ENCODE data around the gene ZMIZ2. TPM values are rescaled to one million over a fixed set of nuclear protein-coding genes. Genes with fewer than 3 reads are reported as not detected.
"Not testable (repeated sequence)": the region's sequence is repeated elsewhere in the genome, so short reads cannot be mapped to it uniquely, and the experiment has no call there.

The ZMIZ2 gene
- total and polyA plus RNA-seq, 2 of the 8 experiments (the other 6 are each of a cell fraction or from before 2014, with no cell fraction given): 24.4 to 66.4 TPM

- H3K36me3 ChIP-seq (ENCODE audit: control insufficient read depth in 2 of 4, insufficient read depth in 4 of 4, low read length in 3 of 4): peaks cover 2 to 28% (median 8%) of the 10 kb centered on the region in 4 experiments; a peak in 5 of 8 replicates
- FAIRE-seq; H4K20me1 ChIP-seq (replicated peaks in 1 of 2; ENCODE audit: control insufficient read depth in 1 of 2, insufficient read depth in 2 of 2, low read length in 2 of 2); H3K27me3 ChIP-seq (replicated peaks in 1 of 4; ENCODE audit: control insufficient read depth in 3 of 4, extremely low read depth in 1 of 4, insufficient read depth in 3 of 4, low read length in 3 of 4); H3K14ac ChIP-seq (ENCODE audit: insufficient read length); H3K18ac ChIP-seq (ENCODE audit: extremely low read depth, low read length); H3K23ac ChIP-seq (ENCODE audit: insufficient read length); H3K79me1 ChIP-seq (ENCODE audit: low read depth, low read length); H4K8ac ChIP-seq (ENCODE audit: extremely low read depth, insufficient read depth, low read length); H4K91ac ChIP-seq (replicated peaks; ENCODE audit: insufficient read length, low read length); H3K9ac ChIP-seq (replicated peaks in 1 of 4; ENCODE audit: extremely low read depth in 1 of 4, low read depth in 3 of 4, low read length in 3 of 4); H3K79me2 ChIP-seq (ENCODE audit: control insufficient read depth in 1 of 2, insufficient read depth in 2 of 2, low read length in 2 of 2); H3K4me1 ChIP-seq (replicated peaks in 1 of 4; ENCODE audit: control insufficient read depth in 3 of 4, insufficient read depth in 4 of 4, low read length in 3 of 4); DNase-seq (ENCODE audit: low read depth in 1 of 2, low spot score in 2 of 2); H3K4me3 ChIP-seq (ENCODE audit: extremely low read depth in 1 of 4, insufficient read depth in 2 of 4, low read depth in 3 of 4, low read length in 4 of 4); H4K5ac ChIP-seq (ENCODE audit: insufficient read length, low read depth, low read length); H3K4me2 ChIP-seq (ENCODE audit: insufficient read depth in 1 of 2, low read depth in 2 of 2, low read length in 2 of 2); H2BK20ac ChIP-seq (ENCODE audit: low read length); H2BK120ac ChIP-seq (replicated peaks; ENCODE audit: low read depth, low read length); H3K23me2 ChIP-seq (ENCODE audit: low read depth, low read length); H3K56ac ChIP-seq (replicated peaks; ENCODE audit: insufficient read length, low read depth, low read length); H2AFZ ChIP-seq (ENCODE audit: low read length); H2BK15ac ChIP-seq (ENCODE audit: low read length); H2BK12ac ChIP-seq (ENCODE audit: low read depth, low read length); POLR2A ChIA-PET (ENCODE audit: partially characterized antibody); H3K4ac ChIP-seq (replicated peaks; ENCODE audit: insufficient read length, low read depth, low read length); H2AK5ac ChIP-seq (ENCODE audit: low read depth, low read length); H2BK5ac ChIP-seq (ENCODE audit: low read depth, low read length); H3K27ac ChIP-seq (ENCODE audit: low read depth, low read length); H3K9me3 ChIP-seq (ENCODE audit: insufficient read depth in 2 of 2, low read depth in 1 of 2, low read length in 1 of 2): not testable (repeated sequence)
- CTCF ChIA-PET (ENCODE audit: partially characterized antibody): interaction anchor here (0.7 to 0.8 kb wide), 2 partner anchors 33 to 42 kb away, joined by 3 read pairs; no protein-coding TSS in a partner anchor
- 96% methylated on average over 10 of the region's 10 CpGs; no CpG with 5 or more reads in 1 of the 2 experiments for WGBS, 2 experiments (ENCODE audit: extremely low coverage in 1 of 2, insufficient coverage in 1 of 2, insufficient read length in 1 of 2, insufficient replicate concordance in 2 of 2, low coverage in 1 of 2, low lambda C conversion rate in 2 of 2, missing lambda C conversion rate in 1 of 2)
Measured at GRCh38 chr7:44703391-44703790, 45.3 kb upstream of the ZMIZ2 start.

Data from H1 (cell line).